Midbrain (tissue), 1 donor: ENCODE data around the gene OR10K1.
"Not testable (repeated sequence)": the region's sequence is repeated elsewhere in the genome, so short reads cannot be mapped to it uniquely, and the experiment has no call there.

Experiments
- DNase-seq: peaks from one replicate; lab custom pipeline; 2025; lab: John Stamatoyannopoulos, UW

The OR10K1 gene, protein sequence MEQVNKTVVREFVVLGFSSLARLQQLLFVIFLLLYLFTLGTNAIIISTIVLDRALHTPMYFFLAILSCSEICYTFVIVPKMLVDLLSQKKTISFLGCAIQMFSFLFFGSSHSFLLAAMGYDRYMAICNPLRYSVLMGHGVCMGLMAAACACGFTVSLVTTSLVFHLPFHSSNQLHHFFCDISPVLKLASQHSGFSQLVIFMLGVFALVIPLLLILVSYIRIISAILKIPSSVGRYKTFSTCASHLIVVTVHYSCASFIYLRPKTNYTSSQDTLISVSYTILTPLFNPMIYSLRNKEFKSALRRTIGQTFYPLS

DNA sequence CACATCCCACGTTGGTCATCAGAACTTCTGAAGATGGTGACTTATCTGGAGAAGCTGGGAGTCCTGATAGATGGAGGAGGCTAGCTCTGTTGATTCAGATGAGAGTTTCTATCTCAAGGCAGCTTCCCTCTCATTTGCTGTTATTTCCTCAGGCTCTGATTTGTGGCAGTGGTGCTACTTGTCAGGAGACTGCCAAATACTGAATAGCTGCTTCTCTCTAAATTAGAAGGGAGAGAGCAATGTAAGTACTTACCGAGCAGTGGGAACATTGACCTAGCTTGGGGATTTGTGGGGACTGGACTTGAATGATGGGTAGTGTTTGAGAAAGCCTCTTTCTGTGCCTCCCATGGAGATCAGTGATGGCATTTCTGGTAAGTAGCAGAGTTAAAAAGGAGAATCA, at the start of gene OR10K1:
OR10K1 (plus strand) TSS at position 301 of the 400 bp plus-strand sequence. CDS start 3,728 bp downstream, outside the sequence.
- no peak for DNase-seq

DNA sequence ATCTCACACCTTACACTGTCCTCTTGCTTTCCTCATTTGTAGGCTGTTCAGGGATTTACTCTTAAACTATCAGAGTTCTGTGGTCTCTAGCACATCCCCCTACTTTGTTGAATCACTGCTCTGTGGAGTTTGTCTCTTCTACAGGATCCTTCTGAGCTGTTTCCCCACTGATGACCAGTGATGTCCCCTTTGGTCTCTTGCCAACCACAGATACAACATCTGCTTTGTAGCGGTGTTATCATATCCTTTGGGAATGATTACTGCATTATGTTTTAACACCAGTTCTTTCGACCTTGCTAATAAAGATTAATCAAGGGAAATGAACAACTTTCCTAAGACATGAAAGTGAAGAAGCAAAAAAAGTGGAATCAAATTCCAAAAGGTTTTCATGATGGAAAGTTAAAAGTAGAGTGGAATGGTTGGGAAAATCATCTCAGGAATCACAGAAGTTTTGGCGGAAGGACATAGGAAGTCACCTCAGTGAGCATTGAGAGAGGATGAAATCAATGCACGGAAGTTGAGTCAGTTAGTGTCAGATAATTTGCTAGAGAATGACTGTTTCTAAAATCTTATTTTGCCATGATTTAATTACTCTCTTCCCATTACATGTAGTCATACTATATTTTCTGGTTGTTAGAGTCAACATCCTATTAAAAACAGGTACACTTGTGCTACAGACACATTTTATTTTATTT, 46.8 kb upstream of the OR10K1 start:
- DNase-seq = no peak

DNA sequence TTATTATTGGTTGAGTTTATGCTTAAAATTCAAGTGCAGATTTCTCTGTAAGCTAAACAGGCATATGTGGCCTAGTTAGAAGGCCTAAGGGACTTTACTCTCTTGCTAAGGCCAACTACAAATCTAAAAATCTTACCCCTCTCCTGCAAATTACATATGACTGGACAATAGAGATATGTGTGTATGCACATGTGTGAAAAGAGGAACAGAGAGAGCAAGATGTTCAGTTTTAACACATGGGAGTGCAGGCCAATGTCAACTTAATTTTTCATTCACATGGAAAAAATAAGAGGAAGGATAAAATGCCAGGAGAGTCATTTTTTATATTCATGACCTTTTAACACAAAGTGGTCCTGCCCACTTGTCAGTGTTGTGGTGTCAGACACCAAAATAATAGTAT, 44.0 kb upstream of the OR10K1 start:
- DNase-seq = no peak

DNA sequence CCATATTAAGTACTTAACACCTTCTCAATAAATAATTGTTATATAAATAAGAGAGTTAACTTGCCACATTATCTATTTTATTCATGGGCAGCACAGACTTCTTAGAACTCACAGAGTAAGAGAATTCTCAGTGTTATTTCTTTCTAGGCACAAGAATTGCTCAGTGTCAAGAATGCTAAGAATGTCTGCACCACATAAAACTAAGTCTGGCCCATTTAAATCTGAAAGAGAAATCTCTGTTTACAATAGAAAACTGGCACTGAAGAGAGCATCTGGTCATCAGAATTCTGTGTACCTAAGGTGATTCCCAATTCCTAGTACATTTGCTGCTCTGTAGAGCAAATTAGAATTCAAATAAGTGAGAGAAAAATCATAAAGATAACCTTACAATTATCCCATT, 39.4 kb upstream of the OR10K1 start:
- no peak for DNase-seq

DNA sequence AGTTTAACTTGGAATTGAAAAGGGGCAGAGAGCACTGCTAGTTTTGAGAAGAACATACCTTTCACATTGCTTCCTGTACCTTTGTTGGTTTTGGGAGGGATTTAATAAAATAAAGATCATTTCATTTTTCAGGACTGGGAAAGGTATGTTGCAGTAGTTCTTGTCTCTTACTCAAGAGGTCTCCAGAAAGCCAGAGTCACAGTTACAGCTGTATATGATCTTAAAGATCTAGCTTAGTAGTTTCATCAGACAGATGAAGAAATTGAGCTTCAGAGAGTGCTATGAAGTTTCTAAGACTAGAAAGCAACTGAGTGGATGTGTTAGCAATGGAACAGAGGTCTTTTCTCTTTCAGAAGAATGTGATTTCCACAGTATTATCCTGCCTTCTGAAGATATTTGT, 36.6 kb upstream of the OR10K1 start:
- no peak for DNase-seq

- no peak for DNase-seq
Measured at GRCh38 chr1:158426137-158426536, 35.5 kb upstream of the OR10K1 start, which contains the start of gene OR10K2. Gene OR10K2, minus strand, starts transcription at chr1:158426237. Its CDS starts 5,371 bp downstream, at chr1:158420866.

- not testable (repeated sequence) for DNase-seq
Measured at GRCh38 chr1:158430163-158430562, 31.5 kb upstream of the OR10K1 start.

DNA sequence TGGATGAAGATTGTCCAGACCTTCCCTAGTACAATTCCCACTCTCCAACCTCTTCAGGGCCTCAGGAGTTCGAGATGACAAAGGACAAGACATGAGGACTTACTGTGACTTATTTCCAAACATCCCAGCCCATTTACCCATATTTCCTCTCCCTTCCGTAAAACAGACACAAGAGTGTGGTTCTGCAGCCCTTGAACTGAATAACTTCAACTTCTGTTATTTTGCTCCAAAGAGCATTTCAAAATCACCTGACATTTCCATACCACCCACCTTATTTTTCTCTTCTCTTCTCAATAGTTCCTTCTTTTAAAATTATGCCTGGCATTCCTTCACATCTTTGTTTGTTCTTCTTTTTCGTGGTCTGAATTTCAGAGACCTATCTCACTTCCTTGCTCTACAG, 26.9 kb upstream of the OR10K1 start:
- DNase-seq = no peak

- no peak for DNase-seq
Measured at GRCh38 chr1:158445376-158445775, 16.3 kb upstream of the OR10K1 start.

GRCh38 chr1:158454537-158454936, 7.1 kb upstream of the OR10K1 start:
- no peak for DNase-seq

- no peak for DNase-seq
Measured at GRCh38 chr1:158457246-158457645, 4.4 kb upstream of the OR10K1 start.

DNA sequence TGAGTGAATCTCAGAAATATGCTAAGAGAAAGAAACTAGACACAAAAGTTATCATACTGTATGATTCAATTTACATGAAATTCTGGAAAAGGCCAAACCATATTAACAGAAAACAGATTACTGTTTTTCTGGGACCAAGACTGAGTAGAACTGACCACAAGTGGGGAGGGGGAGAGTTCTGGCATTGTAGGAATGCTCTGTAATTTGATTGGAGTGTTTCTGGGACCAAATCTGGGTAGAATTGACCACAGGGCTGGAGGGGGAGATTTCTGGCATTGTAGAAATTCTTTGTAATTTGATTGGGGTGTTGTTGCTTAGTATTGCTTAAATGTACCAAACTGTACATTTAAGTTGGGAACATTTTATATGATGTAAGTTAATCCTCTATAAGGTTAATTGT, 3.4 kb upstream of the OR10K1 start:
- no peak for DNase-seq

GRCh38 chr1:158471920-158472319, 10.3 kb downstream of the OR10K1 start, which contains the start of gene OR10R2:
Gene OR10R2, plus strand, starts transcription at chr1:158472220. Its CDS starts 106 bp downstream, at chr1:158472326.
- no peak for DNase-seq

DNA sequence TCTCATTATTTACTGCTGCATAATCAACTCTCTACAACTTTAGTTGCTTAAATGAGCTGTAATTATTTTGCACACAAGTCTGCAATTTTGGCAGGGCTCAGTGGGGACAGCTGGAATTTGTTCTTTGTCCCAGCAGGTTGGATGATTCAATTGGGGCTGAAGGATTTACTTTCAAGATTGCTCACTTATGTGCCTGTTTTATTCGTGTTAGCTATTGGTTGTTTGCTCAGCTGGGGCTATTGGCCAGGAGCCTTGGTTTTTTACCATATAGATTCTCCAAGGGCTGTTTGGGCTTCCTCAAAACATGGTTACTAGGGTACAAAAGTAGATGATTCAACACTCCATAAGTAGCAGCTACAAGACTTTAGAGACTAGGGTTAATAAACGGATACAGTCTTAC, 23.8 kb downstream of the OR10K1 start:
- no peak for DNase-seq

GRCh38 chr1:158491316-158491715, 29.7 kb downstream of the OR10K1 start:
- no peak for DNase-seq

DNA sequence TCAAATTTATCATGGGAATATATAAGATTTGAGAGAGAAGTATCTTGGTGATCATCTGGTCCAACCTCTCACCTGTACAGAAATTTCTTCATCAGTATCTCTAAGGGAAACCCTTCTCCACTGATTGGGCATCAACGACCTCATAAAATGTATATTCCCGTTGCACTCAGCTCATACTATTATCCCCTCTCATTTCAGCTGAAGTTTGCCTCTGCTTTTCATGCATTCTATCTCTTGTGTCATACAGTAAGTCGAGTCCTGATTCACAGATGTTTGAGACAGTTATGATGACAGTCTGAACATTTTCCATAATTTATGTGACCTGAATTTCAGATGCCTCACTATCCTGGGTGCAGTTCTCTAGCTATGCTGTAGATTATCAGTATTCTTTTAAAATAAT, 31.4 kb downstream of the OR10K1 start:
- no peak for DNase-seq

- DNase-seq = no peak
Measured at GRCh38 chr1:158494796-158495195, 33.2 kb downstream of the OR10K1 start.

DNA sequence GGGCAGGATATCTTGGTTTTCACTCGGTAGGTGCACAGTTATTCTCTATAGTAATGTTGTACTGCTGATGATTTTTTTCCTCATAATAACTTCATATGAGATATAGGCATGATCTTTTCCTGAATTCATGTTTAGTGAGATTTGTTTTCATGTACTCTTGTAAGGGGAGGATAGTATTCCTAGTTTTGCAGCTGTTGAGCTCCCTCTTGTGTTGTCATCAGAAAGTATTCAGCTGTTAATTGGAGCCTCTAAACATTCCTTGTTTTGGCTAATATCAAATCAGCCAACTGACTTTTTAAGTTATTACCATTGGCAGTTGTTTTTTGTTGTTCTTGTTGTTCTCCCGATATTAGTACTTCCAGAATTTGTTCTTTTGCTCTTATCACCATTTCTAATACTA, 34.7 kb downstream of the OR10K1 start:
- peak; percentile 24 for DNase-seq

DNA sequence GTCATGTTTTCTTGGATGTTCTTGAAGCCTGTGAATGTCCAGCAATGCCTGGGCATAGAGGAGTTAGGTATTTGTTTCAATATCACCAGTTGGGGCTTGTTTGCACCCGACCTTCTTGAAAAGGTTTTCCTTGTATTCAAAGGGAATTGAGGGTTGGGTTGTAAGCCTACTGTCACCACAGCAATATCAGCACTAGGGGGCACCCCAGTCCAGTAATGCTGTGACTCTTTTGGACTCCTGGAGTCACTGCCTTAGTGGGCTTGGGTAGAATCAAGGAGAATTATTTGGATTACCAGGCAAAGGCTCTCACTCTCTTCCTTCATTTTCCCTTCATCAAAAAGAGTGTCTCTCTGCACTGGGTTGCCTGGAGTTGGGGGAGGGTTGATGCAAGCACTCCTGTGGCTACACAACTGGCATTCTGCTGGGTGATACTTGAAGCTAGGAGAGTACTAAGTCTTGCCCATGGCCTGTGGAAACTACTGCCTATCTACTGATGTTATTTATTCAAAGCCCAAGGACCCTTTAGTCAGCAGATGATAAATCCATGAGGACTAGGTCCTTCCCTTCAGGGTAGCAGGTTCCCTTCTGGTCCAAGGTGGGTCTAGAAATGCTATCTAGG, 44.8 kb downstream of the OR10K1 start:
- DNase-seq = no peak

DNA sequence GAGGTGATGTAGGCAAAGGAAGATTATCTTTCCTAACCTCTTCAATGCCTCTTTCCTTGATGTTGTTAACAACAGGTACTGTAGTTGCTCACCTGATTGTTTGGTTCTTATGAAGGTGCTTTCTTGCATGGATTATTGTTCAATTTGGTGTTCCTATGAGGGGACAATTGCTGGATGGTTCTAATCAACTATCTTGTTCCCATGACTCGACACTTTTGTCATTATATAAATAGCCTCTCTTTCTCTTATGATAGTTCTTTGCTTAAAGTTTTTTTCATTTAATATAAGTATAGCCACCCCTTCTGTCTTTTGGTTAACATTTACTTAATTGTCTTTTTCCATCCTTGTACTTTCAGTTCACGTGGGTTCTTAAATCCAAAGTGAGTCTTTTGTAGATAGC, 45.9 kb downstream of the OR10K1 start:
- DNase-seq = no peak

GRCh38 chr1:158509471-158510156, 48.0 kb downstream of the OR10K1 start:
- DNase-seq = peak; percentile 12

DNA sequence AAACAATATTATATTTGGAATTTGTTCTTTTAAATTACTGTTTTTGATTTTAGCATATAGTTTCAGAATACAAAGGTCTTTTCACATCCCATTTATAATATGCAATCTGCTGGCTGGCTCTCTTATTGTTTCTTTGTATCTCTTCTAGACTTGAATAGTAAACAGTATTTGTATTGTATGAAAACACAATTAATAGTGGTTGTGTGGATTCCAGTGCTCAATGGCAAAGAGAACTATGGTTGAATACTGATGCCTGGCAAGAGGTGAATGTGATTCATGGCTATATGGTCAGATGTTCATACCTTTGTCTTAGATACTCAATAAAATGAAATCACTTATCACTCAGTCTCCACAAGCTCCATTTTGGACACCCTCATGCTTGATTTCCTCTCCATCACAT, 55.3 kb downstream of the OR10K1 start:
- peak; percentile 13 for DNase-seq
